ENCODE data around the gene SPATA2L. TPM values are rescaled to one million over a fixed set of nuclear protein-coding genes. Genes with fewer than 3 reads are reported as not detected.

SPATA2L gene
- total and polyA plus RNA-seq, 2 of the 13 experiments (the other 11 are each of a cell fraction or from before 2014, with no cell fraction given), result 9.1 to 20.7 TPM

DNA sequence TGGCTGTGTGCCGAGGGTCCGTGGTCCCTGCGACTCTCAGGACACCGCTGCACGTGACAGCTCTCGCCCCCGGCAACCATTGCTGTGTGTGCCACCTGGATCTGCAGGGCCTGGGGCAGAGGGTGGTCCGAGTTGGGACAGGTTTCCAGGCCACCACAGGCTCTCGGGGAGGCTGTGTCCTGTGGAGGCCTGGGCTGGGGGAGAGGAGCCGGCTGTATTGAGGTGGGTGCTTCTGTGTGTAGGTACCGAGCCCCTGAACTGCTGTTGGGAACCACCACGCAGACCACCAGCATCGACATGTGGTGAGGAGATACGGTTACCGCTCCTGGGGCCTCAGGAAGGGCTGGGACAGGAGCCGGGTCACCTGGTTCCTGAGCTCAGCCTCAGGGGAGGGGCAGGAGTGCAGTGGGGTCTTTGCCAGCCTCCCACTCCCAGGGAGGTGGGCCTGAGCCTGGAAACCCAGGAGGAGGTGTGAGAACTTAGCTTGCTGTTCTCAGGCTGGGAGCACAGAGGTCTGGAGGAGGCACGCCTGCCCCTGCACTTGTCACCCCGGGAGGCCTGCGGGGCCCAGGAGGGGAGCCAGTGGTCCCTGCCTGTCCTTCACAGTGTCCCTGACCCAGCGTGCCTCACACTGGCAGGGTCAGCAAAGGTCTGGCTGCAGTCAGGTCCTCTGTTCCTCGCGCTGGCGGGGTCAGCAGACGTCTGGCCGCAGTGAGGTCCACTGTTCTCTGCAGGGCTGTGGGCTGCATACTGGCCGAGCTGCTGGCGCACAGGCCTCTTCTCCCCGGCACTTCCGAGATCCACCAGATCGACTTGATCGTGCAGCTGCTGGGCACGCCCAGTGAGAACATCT is 7.3 kb downstream of the SPATA2L start:
- peaks cover under 1% of the 10 kb centered on the region for H3K79me2 ChIP-seq (ENCODE audit: insufficient read depth, low read length)
- peak overlapping the region; percentile 56 for H3K4me2 ChIP-seq (ENCODE audit: low read depth, low read length)
- FAIRE-seq, result peak; percentile 43
- H3K4me3 ChIP-seq (replicated peaks in 1 of 3; ENCODE audit: insufficient read depth in 1 of 3, low read depth in 2 of 3, low read length in 3 of 3), result peak overlapping the region in 2 of 3 experiments; percentile 17 to 18; a peak in 3 of 6 replicates
- DNase-seq (ENCODE audit: low spot score), result peak; percentile 32
- POLR2A ChIA-PET, result interaction anchor here (0.7 to 1.8 kb wide), 5 partner anchors 9 to 225 kb away, joined by 3 to 8 read pairs (median 5); partner anchors contain the start of genes MC1R and TCF25
- H3K9ac ChIP-seq (ENCODE audit: insufficient read depth, low read depth, low read length), result peak overlapping the region; percentile 29; the same call in 1 of the 2 replicates
- peak; percentile 49 for ATAC-seq
- H2AFZ ChIP-seq (ENCODE audit: low read length), result no peak overlapping the region
- 66% methylated on average over 16 of the region's 32 CpGs for WGBS (ENCODE audit: low lambda C conversion rate)
- BruUV-seq (replicated peaks), result no TSS peak
- H3K9me3 ChIP-seq (ENCODE audit: low read length), result no peaks in the 10 kb centered on the region
- no peaks in the 10 kb centered on the region for H4K20me1 ChIP-seq (ENCODE audit: insufficient read depth, low read length)
- no peaks in the 10 kb centered on the region for H3K27me3 ChIP-seq (ENCODE audit: control insufficient read depth in 1 of 2, insufficient read depth in 2 of 2, low read length in 2 of 2)
- H3K27ac ChIP-seq (ENCODE audit: extremely low read length, insufficient read depth, low read length), result peak overlapping the region; percentile 30
- H3K36me3 ChIP-seq (replicated peaks in 1 of 2; ENCODE audit: control insufficient read depth in 1 of 2, insufficient read depth in 2 of 2, low read length in 2 of 2), result peaks cover 5 to 12% of the 10 kb centered on the region in 2 experiments; a peak in 2 of 5 replicates
- peaks cover 71% of the 10 kb centered on the region for H3K4me1 ChIP-seq (ENCODE audit: insufficient read depth, low read length)
- CTCF ChIA-PET (ENCODE audit: low intra/inter-chr PET ratio, low total read pairs), result no interaction called here
- intact Hi-C loops (cut with micrococcal nuclease; ENCODE audit: unreplicated experiment), result no loop called here
- in situ Hi-C loops (cut with HindIII; ENCODE audit: extremely low pct_ligation_motif_present, low pct_unique_long_range_greater_than_20kb), result no loop called here
- TF ChIP-seq SIN3B (IDR thresholded peaks at IDR 0.05; ENCODE audit: low read length) (no peak), GATAD2A (CRISPR knock-in tag; IDR thresholded peaks at IDR 0.05) (peak; percentile 67), PTBP1 (IDR thresholded peaks at IDR 0.05; ENCODE audit: low read depth, low read length, poor library complexity, severe bottlenecking) (no peak), MATR3 (CRISPR knock-in tag; IDR thresholded peaks at IDR 0.05) (no peak), NFYB (CRISPR knock-in tag; IDR thresholded peaks at IDR 0.05) (no peak), SOX5 (CRISPR knock-in tag; IDR thresholded peaks at IDR 0.05; ENCODE audit: borderline replicate concordance) (peak; percentile 46; the same call in 1 of the 2 replicates), MTF2 (CRISPR knock-in tag; IDR thresholded peaks at IDR 0.05; ENCODE audit: borderline replicate concordance) (no peak), ZNF629 (CRISPR knock-in tag; conservative IDR thresholded peaks at IDR 0.05) (no peak), NAIF1 (CRISPR knock-in tag; IDR thresholded peaks at IDR 0.05; ENCODE audit: borderline replicate concordance) (no peak), GLI4 (CRISPR knock-in tag; IDR thresholded peaks at IDR 0.05; ENCODE audit: borderline replicate concordance) (no peak), CC2D1A (CRISPR knock-in tag; IDR thresholded peaks at IDR 0.05) (no peak), JARID2 (CRISPR knock-in tag; IDR thresholded peaks at IDR 0.05; ENCODE audit: insufficient replicate concordance) (no peak), HNRNPK (IDR thresholded peaks at IDR 0.05; ENCODE audit: low read depth, low read length, poor library complexity, severe bottlenecking) (no peak), SPEN (CRISPR knock-in tag; IDR thresholded peaks at IDR 0.05; ENCODE audit: low read depth) (peak; percentile 85), ZMYM2 (CRISPR knock-in tag; IDR thresholded peaks at IDR 0.05) (no peak)
- TF ChIP-seq, protein P1, sequence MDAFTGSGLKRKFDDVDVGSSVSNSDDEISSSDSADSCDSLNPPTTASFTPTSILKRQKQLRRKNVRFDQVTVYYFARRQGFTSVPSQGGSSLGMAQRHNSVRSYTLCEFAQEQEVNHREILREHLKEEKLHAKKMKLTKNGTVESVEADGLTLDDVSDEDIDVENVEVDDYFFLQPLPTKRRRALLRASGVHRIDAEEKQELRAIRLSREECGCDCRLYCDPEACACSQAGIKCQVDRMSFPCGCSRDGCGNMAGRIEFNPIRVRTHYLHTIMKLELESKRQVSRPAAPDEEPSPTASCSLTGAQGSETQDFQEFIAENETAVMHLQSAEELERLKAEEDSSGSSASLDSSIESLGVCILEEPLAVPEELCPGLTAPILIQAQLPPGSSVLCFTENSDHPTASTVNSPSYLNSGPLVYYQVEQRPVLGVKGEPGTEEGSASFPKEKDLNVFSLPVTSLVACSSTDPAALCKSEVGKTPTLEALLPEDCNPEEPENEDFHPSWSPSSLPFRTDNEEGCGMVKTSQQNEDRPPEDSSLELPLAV (CRISPR knock-in tag; conservative IDR thresholded peaks at IDR 0.05; ENCODE audit: low read depth), result no peak
- TF ChIP-seq, protein P2, sequence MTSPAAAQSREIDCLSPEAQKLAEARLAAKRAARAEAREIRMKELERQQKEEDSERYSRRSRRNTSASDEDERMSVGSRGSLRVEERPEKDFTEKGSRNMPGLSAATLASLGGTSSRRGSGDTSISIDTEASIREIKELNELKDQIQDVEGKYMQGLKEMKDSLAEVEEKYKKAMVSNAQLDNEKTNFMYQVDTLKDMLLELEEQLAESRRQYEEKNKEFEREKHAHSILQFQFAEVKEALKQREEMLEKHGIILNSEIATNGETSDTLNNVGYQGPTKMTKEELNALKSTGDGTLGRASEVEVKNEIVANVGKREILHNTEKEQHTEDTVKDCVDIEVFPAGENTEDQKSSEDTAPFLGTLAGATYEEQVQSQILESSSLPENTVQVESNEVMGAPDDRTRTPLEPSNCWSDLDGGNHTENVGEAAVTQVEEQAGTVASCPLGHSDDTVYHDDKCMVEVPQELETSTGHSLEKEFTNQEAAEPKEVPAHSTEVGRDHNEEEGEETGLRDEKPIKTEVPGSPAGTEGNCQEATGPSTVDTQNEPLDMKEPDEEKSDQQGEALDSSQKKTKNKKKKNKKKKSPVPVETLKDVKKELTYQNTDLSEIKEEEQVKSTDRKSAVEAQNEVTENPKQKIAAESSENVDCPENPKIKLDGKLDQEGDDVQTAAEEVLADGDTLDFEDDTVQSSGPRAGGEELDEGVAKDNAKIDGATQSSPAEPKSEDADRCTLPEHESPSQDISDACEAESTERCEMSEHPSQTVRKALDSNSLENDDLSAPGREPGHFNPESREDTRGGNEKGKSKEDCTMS (CRISPR knock-in tag; conservative IDR thresholded peaks at IDR 0.05), result no peak
- TF ChIP-seq, protein P3, sequence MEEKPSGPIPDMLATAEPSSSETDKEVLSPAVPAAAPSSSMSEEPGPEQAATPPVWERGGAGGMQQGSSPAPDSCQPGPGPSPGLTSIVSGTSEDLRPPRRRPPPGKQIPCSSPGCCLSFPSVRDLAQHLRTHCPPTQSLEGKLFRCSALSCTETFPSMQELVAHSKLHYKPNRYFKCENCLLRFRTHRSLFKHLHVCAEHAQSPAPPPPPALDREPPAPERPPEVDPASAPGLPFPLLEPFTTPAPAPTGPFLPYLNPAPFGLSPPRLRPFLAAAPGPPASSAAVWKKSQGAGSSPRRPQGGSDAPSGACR (CRISPR knock-in tag; IDR thresholded peaks at IDR 0.05), result peak; percentile 71; the same call in 1 of the 2 replicates
